Measurements from ENCODE around the gene NCOA7.
"Not testable (repeated sequence)": the region's sequence is repeated elsewhere in the genome, so short reads cannot be mapped to it uniquely, and the experiment has no call there.

NCOA7 gene

DNA sequence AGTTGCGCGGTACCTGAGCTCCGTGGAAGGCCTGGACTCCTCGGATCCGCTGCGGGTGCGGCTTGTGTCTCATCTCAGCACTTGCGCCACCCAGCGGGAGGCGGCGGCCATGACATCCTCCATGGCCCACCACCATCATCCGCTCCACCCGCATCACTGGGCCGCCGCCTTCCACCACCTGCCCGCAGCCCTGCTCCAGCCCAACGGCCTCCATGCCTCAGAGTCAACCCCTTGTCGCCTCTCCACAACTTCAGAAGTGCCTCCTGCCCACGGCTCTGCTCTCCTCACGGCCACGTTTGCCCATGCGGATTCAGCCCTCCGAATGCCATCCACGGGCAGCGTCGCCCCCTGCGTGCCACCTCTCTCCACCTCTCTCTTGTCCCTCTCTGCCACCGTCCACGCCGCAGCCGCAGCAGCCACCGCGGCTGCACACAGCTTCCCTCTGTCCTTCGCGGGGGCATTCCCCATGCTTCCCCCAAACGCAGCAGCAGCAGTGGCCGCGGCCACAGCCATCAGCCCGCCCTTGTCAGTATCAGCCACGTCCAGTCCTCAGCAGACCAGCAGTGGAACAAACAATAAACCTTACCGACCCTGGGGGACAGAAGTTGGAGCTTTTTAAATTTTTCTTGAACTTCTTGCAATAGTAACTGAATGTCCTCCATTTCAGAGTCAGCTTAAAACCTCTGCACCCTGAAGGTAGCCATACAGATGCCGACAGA lies 31.4 kb upstream of the NCOA7 start:
- no peak for DNase-seq

DNA sequence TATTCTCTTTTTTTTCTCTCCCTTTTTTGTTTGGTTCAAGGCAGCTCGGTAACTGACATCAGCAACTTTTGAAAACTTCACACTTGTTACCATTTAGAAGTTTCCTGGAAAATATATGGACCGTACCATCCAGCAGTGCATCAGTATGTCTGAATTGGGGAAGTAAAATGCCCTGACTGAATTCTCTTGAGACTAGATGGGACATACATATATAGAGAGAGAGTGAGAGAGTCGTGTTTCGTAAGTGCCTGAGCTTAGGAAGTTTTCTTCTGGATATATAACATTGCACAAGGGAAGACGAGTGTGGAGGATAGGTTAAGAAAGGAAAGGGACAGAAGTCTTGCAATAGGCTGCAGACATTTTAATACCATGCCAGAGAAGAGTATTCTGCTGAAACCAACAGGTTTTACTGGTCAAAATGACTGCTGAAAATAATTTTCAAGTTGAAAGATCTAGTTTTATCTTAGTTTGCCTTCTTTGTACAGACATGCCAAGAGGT lies 30.8 kb upstream of the NCOA7 start:
- no peak for DNase-seq

DNA sequence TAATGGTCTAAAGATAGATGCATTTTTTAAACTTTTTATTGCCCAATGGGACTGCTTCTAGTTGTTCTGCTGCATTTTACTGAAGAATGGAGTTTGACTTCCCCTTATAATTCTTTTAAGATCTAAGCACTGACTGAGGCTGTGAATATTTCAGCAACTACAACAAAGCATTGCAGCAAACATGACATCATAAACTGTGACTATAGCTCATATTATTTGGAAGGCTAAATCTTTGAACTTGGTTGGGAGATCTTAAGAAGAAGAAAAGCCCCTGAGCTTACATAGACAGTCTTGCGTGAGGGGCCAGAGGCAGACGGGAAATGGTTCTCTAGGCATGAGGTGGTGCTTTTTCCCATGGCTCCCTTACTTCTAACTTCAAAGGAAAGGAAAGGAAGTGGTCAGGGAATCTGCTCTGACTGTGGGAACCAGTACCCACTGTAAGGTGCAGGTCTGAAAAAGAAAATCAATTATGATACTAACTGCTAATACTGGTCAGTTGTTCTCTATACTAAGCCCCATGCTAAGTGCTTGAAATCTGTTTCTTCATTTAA lies 26.6 kb upstream of the NCOA7 start:
- DNase-seq, result no peak

DNA sequence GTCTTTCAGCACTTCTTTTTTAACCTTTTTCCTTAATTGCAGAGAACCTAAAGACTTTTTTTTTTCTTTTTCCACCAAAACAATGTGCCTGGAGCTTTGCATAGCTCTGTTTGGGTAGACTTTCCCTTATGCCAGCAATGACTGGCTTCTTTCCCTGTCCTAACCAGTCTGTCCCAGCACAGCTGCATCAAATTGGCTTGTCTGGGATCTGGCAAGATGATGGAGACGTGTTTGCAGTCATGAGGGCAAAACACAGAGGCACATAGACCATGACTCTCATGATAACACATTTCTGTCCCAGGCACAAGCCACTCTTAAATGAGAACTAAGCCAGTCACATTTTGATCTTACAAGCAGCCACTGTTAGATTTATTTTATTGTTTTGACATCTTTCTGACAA lies 24.8 kb upstream of the NCOA7 start:
- DNase-seq, result no peak

DNA sequence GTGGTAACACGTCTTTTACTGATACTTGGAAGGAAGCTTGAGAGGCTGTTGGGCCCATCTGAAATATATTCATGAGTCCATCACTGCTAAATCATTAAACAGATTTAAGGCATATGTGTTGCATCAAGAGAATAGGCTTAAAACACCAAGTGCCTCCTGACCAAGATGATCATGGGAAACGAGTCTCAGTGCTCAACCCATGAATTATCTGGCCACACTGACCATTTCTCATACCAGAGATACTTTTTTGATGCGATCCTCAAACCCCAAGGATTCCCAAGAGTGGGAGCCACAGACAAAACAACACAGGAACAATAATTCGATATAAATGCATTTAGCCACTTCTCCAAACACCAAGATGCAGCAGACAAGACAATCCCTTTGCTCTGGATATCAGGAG lies 24.1 kb upstream of the NCOA7 start:
- no peak for DNase-seq

DNA sequence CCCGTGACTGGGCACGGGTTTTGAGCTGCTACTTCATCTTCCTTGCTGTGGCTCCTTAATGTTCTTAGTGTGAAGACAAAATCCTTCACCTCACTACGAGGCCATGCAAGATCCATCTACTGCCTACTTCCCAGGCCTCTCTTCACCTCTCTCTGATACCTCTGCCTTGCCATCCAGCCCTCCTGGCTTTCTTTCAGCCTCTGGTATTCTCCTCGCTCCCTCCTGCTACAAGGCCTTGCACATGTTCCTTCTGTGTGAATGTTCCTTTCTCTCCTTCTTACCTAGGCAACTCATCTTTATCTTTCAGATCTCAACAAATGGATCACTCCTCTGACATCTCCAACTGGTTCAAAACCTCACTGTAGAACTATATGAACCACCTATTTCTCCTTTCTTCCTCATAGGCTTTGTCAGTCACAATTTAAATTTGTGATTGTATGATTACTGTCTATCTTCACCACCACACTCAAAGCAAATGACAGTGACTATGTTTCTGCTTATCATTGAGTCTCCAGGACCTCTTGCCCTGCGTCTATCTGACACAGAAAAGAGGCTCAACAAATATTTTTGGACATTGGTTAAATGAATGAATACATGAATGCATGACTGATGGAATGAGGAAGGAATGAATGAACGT lies 21.5 kb upstream of the NCOA7 start:
- no peak for DNase-seq

DNA sequence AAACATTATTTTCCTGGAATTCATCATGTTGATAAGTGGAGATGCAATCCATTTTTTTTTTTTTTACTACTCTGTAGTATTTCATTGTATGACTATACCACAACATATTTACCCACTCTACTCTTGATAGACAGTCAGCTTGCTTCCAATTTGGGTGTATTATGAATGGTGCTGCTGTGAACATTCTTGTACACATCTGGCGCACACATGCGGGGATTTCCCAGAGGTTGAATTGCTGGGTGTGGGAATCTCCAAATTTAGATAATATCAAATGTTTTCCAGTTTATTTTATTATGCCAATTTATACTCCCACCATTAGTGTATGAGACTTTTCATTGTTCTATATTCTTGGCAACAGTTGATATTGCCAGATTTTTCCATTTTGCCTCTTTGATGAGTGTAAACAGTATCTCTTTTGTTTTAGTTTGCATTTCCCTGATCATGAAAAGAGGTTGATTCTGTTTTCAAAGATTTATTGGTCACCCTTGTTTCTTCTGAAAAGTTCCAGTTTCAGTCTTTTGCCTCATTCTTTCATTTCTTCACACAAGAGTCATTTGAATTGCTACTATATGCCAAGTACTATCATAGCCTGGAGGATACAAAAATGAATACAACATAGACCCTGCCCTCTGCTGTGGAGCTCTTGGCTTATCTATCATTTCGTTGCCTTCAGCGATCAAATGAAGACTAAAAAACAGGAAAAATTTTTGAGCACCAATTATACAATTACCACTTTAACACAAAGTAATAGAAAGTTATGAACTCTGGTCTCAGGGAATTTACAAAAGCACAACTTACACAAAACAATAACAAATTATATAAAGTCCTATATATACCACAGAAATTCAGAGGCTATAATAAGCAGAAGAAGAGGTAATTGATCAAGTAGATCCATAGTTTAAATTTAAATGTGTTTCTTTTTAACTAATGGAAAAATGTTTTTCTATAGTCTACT lies 17.1 kb upstream of the NCOA7 start:
- no peak for DNase-seq

DNA sequence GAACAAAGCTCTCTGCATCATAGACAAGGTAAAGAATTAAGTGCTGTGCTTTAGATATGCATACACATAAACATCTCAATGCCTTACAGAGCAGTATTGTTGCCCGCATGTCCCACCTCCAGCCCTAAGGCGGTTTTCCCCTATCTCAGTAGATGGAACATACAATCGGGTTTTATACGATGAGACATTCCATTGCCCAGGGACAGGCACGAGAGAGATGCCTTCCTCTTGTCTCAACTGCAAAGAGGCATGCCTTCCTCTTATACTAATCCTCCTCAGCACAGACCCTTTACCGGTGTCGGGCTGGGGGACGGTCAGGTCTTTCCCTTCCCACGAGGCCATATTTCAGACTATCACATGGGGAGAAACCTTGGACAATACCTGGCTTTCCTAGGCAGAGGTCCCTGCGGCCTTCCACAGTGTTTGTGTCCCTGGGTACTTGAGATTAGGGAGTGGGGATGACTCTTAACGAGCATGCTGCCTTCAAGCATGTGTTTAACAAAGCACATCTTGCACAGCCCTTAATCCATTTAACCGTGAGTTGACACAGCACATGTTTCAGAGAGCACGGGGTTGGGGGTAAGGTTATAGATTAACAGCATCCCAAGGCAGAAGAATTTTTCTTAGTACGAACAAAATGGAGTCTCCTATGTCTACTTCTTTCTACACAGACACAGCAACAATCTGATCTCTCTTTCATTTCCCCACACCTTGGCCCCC lies 14.5 kb upstream of the NCOA7 start:
- not testable (repeated sequence) for DNase-seq

DNA sequence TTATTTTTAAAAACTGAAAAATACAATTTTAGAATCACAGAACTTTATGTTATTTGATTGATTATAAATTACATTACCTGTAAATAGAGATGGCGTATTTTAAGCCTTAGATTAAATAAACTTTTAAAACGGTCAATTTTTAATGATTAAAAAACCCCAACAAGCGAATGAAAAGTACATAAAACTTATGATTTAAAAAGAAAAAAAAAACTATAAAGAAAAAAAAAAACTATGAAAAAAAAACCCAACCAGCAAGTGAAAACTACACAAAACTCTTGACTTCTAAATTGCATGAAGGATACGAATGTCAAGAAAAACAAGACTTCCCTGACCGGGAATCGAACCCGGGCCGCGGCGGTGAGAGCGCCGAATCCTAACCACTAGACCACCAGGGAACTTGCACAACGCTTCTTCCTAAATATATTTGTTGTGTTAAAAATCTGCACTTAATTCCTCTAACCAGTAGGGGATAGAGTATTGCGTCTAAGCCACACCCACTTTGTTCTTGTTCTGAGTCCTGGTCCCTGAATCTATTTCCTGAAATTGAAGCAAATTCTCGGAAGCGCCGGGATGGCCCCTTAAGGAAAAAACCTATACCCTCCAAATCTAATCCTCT lies 10.7 kb upstream of the NCOA7 start:
- DNase-seq, result peak; percentile 89

DNA sequence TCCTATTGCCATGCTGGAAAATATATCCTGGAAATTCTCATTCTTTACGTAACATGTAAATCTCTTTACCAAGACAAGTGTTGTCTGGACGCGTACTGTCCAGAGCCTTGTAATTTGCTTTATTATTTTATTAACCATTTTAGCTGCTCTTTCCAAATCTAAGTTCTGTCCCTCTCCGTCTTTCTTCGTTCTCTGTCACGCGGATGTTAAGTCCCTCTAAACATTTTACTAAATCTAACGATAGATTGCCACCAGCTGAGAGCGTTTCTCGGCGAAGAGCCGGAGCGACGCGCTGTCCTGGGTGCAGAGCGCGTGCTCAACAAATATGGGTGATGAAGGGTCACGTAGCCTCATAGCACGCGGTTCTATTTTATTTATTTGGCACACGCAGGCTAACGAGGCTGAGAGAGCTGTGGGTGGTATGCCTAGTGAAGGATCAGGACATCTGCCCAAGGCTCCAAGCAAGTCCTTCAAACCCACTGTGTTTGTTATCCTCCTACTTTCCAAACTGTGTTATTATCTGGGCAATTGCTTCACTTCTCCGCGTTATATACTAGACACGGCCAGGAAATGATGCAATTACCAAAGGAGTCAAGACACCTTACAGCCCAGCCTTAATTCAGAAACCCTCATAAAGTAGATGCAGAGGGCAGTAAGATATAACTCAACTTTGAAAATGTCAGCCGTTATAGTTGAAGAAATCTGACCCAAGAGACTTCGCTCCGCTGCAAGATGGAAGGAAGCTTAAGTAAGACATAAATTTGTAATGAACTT lies 10.0 kb upstream of the NCOA7 start:
- peak; percentile 48 for DNase-seq

DNA sequence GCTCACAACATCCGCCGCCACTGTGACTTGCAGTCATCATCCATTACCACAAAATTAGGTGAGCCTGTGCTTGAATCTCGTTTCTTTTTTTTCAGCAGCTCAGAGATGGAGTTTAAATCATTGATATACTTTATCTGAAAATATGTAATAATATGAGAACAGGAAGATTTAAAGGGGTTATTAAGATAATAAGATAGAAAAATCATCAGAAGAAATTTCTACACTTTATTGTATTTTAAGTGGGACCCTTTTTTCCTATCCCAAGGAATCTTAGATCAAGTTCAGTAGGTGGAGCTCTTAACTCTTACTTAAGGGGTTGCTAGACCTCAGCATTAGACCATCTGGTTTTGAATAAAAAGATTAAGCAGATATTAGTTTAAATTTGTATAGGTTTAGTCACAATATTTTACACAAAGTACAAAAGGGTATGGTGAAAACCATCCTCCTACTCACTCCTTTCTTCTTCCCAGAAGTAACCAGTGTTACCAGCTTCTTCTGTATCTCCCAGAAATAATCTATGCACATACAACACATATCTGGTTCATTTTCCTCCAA lies 9.4 kb upstream of the NCOA7 start:
- DNase-seq, result peak; percentile 44

DNA sequence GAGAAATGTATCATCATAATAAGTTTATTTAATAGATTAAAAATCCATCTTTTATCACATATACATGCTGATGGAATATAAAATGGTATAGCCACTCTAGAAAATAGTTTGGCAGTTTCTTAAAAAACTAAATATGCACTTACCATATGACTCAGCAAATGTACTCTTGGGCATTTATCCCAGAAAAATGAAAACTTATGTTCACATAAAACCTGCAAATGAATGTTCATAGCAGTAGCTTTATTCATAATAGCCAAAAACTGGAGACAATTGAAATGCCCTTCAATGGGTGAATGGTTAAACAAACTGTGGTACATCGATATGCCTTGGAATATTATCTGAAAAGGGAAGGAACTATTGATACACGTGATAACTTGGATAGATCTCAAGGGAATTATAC lies 6.4 kb upstream of the NCOA7 start:
- DNase-seq, result no peak

DNA sequence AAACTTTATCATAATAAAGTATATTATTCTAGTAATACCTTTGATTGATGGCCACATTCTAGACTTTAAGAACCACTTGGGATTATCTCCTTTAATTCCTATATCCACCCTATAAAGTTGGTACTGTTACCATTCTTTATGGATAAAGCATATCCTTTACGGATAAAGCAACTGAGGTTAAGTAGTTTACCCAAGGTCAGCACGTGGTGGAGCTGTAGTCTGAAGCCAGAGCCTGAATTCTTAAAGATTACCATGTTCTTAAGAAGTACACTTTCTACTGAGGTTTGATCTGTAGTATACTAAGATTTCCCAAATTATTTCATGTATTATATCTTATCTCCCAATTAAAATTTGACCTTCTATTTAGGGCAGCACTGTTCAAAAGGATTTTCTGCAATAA lies 3.0 kb upstream of the NCOA7 start:
- DNase-seq, result no peak

DNA sequence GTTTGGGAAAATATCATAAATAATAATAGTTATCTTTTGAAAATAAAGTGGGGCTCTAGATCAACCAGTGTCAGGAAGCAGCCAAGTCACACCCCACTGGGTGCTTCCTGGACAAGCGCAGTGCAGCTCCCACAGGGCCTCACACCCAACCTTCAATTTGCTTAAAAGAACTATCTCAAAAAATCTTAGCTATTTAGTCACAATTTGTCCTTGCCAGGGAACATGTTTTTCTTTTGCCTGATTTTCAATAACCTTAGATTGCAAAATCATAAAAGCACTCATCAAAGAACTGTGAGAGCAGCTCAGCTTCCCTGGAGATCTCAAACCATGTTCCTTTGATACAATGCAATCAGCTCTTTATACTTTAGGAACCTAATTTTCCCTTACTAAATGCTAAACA lies 1.6 kb upstream of the NCOA7 start:
- DNase-seq, result no peak

DNA sequence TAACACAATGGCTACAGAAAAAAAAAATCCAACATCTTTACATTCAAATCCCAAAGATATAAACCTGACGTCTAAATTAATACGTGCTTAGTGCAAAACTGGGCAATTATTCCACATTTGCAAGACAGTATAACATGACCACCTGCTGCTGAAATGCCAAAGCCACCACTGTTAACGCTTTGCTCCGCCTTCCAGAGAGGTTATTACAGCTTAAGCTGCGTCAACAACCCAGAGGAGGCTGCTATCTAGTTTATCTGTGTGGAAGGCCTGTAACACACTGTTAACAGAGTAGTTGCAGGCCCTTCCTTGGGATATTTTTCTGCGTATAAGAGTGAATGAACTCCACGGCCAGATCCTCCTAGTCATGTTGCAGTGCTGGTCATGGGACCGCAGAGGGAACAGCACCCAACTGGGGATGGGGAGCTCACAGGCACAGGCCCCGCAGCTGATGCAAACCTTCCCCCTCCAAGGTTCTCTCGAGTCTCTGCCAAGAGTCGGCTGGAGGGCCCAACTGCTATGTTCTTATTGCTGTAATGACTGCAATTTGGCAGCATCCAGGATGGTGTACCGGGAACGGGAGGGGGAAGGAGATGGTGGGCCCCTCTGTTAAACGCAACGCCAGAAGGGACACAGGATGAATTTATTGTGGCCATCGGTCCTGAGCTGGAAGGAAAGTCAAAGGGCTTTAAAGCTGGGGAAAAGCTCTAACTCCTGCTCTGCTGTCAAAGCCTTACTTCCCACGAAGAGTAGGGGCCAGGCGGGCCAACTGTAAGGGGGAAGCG lies 993 bp upstream of the NCOA7 start:
- DNase-seq, result peak; percentile 46

DNA sequence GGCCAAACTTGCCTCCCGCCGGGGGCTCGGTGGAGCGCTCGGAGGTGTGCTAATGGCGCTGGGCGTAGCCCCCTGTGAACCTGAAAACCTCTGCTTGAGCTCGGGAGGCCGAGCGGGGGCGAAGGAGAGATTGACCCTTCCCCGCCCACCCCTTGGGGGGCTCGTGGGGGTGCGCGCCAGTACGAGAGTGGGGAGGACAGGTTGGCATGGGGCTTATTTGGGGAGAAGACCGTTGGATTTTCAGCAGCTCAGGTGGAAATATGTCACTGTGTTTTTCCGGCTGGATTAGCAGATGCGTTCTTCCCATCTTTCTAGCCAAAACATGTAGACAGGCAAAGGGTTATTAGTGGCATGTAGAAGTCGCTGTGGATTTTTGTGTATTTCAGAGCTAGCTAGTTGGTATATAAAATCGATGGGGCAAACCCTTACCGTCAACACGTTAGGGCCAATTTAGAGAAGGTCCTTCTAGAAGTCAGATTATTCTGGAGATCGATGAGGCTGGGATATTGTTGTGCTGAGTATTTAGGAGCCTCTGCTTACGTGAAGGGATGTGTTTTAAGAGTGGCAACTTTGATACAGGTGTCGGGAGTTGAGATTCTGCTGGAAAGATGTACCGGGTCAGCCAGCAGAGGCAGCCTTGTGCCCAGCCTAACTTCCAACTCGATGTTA lies 525 bp downstream of the NCOA7 start:
- DNase-seq, result peak; percentile 44

DNA sequence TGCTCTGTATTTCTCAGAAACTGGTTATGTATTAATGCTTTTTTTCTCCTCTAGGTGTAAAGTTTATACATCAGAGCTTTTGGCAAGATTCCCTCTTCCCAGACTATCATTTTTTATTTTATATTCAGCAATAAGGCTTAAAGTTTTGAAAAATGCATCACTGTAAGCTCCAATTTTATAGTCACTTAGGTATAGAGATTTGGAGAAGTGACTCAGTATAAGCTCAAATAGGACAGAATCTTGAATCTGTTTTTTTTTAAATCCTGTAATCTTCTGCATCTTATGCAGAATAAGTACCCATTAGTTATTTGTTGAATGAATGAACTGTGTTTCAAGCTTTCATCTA lies 1.0 kb downstream of the NCOA7 start:
- DNase-seq, result no peak

DNA sequence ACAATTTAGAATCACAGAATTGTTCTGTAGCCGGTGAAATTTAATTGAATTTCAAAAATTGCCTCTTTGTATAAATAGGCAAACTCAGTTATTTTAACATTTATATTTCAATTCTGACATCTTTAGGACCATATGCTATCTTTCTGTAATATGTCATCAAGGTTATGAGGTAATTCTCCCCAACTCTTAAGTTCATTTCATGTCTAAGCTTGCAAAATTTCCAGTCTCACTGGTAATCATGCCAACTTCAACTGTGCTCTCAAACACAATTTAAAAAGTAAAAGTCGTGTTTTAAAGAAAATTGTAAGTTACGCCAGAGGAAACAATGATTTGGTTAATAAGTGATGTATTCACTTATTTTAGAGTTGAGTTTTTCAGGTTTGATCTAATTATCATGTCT lies 1.4 kb downstream of the NCOA7 start:
- no peak for DNase-seq

DNA sequence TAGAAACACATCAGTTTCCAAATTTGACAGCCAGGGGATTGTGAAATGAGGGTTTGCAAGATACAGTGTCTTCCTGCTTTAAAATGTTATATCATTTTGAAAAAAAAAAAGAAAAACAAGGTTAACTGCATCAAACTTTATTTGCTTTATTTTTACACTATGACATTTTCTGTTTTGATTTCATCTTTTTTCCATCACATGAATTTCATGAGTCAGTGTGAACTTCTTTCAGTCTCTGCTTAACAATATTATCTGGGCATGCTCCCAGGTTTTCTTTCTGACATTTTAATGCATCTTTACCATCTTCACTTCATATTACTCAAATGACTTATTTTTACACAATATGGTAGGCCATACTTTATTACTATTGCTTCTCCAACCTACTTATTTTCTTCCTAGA lies 1.9 kb downstream of the NCOA7 start:
- DNase-seq, result no peak

DNA sequence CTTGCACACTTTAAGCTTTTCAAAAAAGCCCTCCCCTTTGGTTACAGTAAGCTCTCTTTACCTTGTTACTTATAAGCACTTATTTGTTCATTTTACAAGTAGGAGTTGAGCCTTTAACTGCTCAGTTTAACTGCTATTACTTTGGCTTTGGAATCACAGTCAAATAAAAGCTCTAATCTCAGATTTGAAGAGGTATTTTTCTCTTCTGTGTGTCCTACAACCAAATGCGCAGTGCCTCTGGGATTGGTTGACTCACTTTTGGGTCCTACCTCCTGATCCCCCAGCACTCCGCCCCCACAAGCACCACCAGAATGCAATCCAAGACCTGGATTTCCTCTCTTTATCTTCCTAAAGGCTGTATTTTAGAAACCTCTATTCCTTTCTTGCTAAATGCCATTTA lies 2.5 kb downstream of the NCOA7 start:
- DNase-seq, result no peak

Data from NCI-H1417 treated with DMSO at 0.1 percent for 48 hours (cell line).